Pulmonary artery endothelial cell (primary cell): ENCODE measurements around the gene THADA. TPM values are rescaled to one million over a fixed set of nuclear protein-coding genes. Genes with fewer than 3 reads are reported as not detected.
"Not testable (repeated sequence)": the region's sequence is repeated elsewhere in the genome, so short reads cannot be mapped to it uniquely, and the experiment has no call there.

Experiments
- DNase-seq: peaks from one replicate; pipeline ENCODE4 v3.0.0-alpha.2; 2011; ENCODE audit warnings: low read depth, low spot score
- total RNA-seq: library from RNA; depleted of rRNA; stranded (reverse); fragments of >200 nt; gene quantifications from 2 replicates; pipeline ENCODE4 v1.2.3, GENCODE V29; 2014

Gene THADA
- total RNA-seq, 1 donor from 2014 or later = 22.7 TPM

GRCh38 chr2:43302961-43303494 lies 292.8 kb downstream of the THADA start:
- no peak for DNase-seq

- no peak for DNase-seq
Observed at GRCh38 chr2:43302182-43302960, 293.5 kb downstream of the THADA start.

- DNase-seq = no peak
Observed at GRCh38 chr2:43300781-43301583, 294.9 kb downstream of the THADA start.

GRCh38 chr2:43300222-43300621 lies 295.6 kb downstream of the THADA start:
- no peak for DNase-seq

- DNase-seq = no peak
Observed at GRCh38 chr2:43298500-43298899, 297.3 kb downstream of the THADA start.

- not testable (repeated sequence) for DNase-seq
Observed at GRCh38 chr2:43297740-43298139, 298.1 kb downstream of the THADA start.

GRCh38 chr2:43294973-43295603 lies 300.8 kb downstream of the THADA start:
- DNase-seq = no peak

- peak; percentile 62 for DNase-seq
Observed at GRCh38 chr2:43293744-43294695, 301.8 kb downstream of the THADA start.

GRCh38 chr2:43292851-43293743 lies 302.7 kb downstream of the THADA start:
- DNase-seq = no peak

- DNase-seq = no peak
Observed at GRCh38 chr2:43292297-43292696, 303.5 kb downstream of the THADA start.

GRCh38 chr2:43289331-43289730 lies 306.5 kb downstream of the THADA start:
- no peak for DNase-seq

- DNase-seq = no peak
Observed at GRCh38 chr2:43288417-43289305, 307.2 kb downstream of the THADA start.

GRCh38 chr2:43285987-43286386 lies 309.9 kb downstream of the THADA start:
- DNase-seq = no peak

GRCh38 chr2:43284967-43285366 lies 310.9 kb downstream of the THADA start:
- DNase-seq = no peak

- DNase-seq = not testable (repeated sequence)
Observed at GRCh38 chr2:43284347-43284746, 311.5 kb downstream of the THADA start.

- no peak for DNase-seq
Observed at GRCh38 chr2:43280994-43281393, 314.8 kb downstream of the THADA start.

- DNase-seq = no peak
Observed at GRCh38 chr2:43279317-43279840, 316.5 kb downstream of the THADA start.

GRCh38 chr2:43278564-43279220 lies 317.1 kb downstream of the THADA start:
- no peak for DNase-seq
